PC-3 (cell line): Measurements from ENCODE around the gene SHROOM3.

Experiments used
- EZH2 ChIP-seq: fragments of 300-600 bp; sonication (generic); IDR thresholded peaks from one replicate; pipeline ENCODE4 v1.6.1; 2017; ENCODE audit warnings: antibody characterized with exemption, mild to moderate bottlenecking, low read length; ENCODE audit not compliant: unreplicated experiment
- TF ChIP-seq, protein P1 (sequence below): fragments of 300-600 bp; sonication (generic); conservative IDR thresholded peaks from 2 replicates; pipeline ENCODE4 v1.5.1; 2017; ENCODE audit warnings: antibody characterized with exemption, low read depth, mild to moderate bottlenecking, low read length

DNA sequence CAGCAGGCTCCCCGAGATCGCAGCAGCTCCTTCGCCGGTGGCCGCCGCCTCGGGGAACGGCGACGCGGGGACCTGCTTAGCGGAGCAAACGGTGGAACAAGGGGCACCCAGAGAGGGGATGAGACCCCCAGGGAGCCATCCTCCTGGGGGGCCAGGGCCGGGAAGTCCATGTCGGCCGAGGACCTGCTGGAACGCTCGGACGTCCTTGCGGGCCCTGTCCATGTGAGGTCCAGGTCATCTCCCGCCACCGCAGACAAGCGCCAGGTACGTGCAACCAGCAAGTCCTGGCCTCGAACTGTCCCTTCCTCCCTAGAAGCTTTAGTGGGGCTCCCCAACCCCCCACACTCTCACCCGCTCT is 306.6 kb downstream of the SHROOM3 start:
- TF ChIP-seq, protein P1, sequence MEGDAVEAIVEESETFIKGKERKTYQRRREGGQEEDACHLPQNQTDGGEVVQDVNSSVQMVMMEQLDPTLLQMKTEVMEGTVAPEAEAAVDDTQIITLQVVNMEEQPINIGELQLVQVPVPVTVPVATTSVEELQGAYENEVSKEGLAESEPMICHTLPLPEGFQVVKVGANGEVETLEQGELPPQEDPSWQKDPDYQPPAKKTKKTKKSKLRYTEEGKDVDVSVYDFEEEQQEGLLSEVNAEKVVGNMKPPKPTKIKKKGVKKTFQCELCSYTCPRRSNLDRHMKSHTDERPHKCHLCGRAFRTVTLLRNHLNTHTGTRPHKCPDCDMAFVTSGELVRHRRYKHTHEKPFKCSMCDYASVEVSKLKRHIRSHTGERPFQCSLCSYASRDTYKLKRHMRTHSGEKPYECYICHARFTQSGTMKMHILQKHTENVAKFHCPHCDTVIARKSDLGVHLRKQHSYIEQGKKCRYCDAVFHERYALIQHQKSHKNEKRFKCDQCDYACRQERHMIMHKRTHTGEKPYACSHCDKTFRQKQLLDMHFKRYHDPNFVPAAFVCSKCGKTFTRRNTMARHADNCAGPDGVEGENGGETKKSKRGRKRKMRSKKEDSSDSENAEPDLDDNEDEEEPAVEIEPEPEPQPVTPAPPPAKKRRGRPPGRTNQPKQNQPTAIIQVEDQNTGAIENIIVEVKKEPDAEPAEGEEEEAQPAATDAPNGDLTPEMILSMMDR = no peak
- TF ChIP-seq EZH2 = no peak
